RWPE2 (cell line): ENCODE data around the gene UBE2E3.

Experiments used
- ATAC-seq: fragments of 200-7000 bp; cut with Tn5 transposase; 3 replicates; pipeline ENCODE4 v1.9.1; 2021; ENCODE audit warnings: low read depth
- DNase-seq: peaks from one replicate; pipeline ENCODE4 v3.0.0-alpha.2; 2020; ENCODE audit warnings: low spot score
- H3K27ac ChIP-seq: fragments of 450-650 bp; 2 replicates; pipeline ENCODE4 v1.5.1; 2017; ENCODE audit warnings: mild to moderate bottlenecking; ENCODE audit not compliant: poor library complexity, severe bottlenecking
- H3K27me3 ChIP-seq: fragments of 250-450 bp; sonication (Bioruptor Pico); 2 replicates; pipeline ENCODE4 v1.5.1; 2021; ENCODE audit warnings: mild to moderate bottlenecking, moderate library complexity; ENCODE audit not compliant: insufficient read depth, poor library complexity, severe bottlenecking
- H3K36me3 ChIP-seq: fragments of 250-450 bp; sonication (Bioruptor Pico); 2 replicates; pipeline ENCODE4 v1.5.1; 2020; ENCODE audit warnings: low read depth, mild to moderate bottlenecking, moderate library complexity
- H3K4me1 ChIP-seq: fragments of 250-450 bp; sonication (Bioruptor Pico); 2 replicates; pipeline ENCODE4 v1.5.1; 2021; ENCODE audit warnings: mild to moderate bottlenecking, moderate library complexity; ENCODE audit not compliant: insufficient read depth, poor library complexity, severe bottlenecking
- H3K4me3 ChIP-seq: fragments of 250-450 bp; sonication (Bioruptor Pico); 2 replicates; pipeline ENCODE4 v1.5.1; 2021; ENCODE audit warnings: mild to moderate bottlenecking, moderate library complexity; ENCODE audit not compliant: severe bottlenecking
- H3K9me3 ChIP-seq: fragments of 250-450 bp; sonication (Bioruptor Pico); 2 replicates; pipeline ENCODE4 v1.5.1; 2021; ENCODE audit warnings: mild to moderate bottlenecking, moderate library complexity; ENCODE audit not compliant: severe bottlenecking
- CTCF ChIP-seq: fragments of 450-650 bp; IDR thresholded peaks from one replicate; pipeline ENCODE4 v1.5.1; 2017; ENCODE audit warnings: mild to moderate bottlenecking, moderate library complexity; ENCODE audit not compliant: poor library complexity, severe bottlenecking

UBE2E3 gene

GRCh38 chr2:180999274-180999964 lies 19.0 kb downstream of the UBE2E3 start:
- Histone ChIP-seq H3K4me3 (no peak overlapping the region), H3K36me3 (peaks cover 7% of the 10 kb centered on the region), H3K4me1 (no peaks in the 10 kb centered on the region), H3K27ac (no peak overlapping the region), H3K9me3 (no peaks in the 10 kb centered on the region), H3K27me3 (no peaks in the 10 kb centered on the region)
- DNase-seq (no peak), ATAC-seq (no peak)
- TF ChIP-seq CTCF: no peak

DNA sequence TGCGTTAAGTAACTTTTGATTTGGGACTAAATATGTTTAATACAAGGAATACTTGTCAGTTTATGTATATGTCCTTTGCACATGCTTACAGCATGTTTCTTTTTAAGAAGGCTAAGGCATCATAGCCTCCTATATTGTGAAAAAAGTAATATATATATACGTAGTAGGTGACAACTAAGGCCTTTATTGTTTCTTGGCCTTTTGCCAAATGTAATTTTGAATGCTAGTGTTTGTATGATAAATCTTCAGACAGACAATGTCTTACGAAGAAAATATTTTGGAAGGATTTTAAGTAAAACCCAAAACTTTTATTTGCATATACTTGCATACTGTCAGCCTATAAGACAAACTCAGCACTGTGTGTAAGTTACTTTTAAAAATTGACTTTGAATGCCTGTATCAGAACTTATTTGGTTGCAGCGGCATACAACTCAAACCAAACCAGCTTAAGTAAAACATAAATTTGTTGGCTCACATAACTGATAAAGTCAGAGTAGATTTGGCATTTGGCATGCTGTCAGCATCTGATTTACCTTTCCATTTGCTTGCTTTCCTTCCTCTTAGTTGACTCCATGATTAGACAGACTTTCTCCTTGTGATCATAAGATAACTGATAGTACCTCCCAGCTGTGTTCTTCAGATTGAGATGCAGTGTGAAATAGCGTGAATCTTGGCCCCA lies 24.4 kb downstream of the UBE2E3 start:
- TF ChIP-seq CTCF: no peak
- Histone ChIP-seq H3K27ac (no peak overlapping the region), H3K27me3 (no peaks in the 10 kb centered on the region), H3K9me3 (no peaks in the 10 kb centered on the region), H3K36me3 (peaks cover 6% of the 10 kb centered on the region; the same call in 1 of the 2 replicates), H3K4me1 (no peaks in the 10 kb centered on the region), H3K4me3 (no peak overlapping the region)
- DNase-seq (no peak), ATAC-seq (no peak)

- 0 out of 2 replicates have a peak, but pooled peaks cover 6% of the 10 kb centered on the region for H3K36me3 ChIP-seq
- no peak for ATAC-seq
- H3K9me3 ChIP-seq: no peaks in the 10 kb centered on the region
- TF ChIP-seq CTCF: no peak
- no peak for DNase-seq
- no peaks in the 10 kb centered on the region for H3K4me1 ChIP-seq
- no peak overlapping the region for H3K27ac ChIP-seq
- no peaks in the 10 kb centered on the region for H3K27me3 ChIP-seq
- no peak overlapping the region for H3K4me3 ChIP-seq
These were observed 24.9 kb downstream of the UBE2E3 start for GRCh38 chr2:181005326-181005655.

- Histone ChIP-seq H3K9me3 (no peaks in the 10 kb centered on the region), H3K27me3 (no peaks in the 10 kb centered on the region), H3K36me3 (0 out of 2 replicates have a peak, but pooled peaks cover 6% of the 10 kb centered on the region), H3K4me3 (no peak overlapping the region), H3K4me1 (no peaks in the 10 kb centered on the region), H3K27ac (no peak overlapping the region)
- ATAC-seq (no peak), DNase-seq (no peak)
- no peak for TF ChIP-seq CTCF
These were observed 25.4 kb downstream of the UBE2E3 start for GRCh38 chr2:181005809-181006208.
